Motor neuron (in vitro differentiated cells): ENCODE measurements around the gene EPHB3. TPM values are rescaled to one million over a fixed set of nuclear protein-coding genes. Genes with fewer than 3 reads are reported as not detected.

Experiments used
- ATAC-seq, 8 experiments: fragments of 200-7000 bp; cut with Tn5 transposase; replicated peaks in 6 of 8; 2 replicates each; pipeline ENCODE4 v1.8.0; 2021; ENCODE audit warnings: mild to moderate bottlenecking in 8 of 8, moderate library complexity in 8 of 8
- H3K27ac ChIP-seq, 2 donors: fragments of 250-450 bp; sonication (Bioruptor Pico); 2 replicates each; pipeline ENCODE4 v1.9.0; 2021; ENCODE audit warnings: antibody characterized with exemption in 2 of 2, mild to moderate bottlenecking in 2 of 2, moderate library complexity in 1 of 2
- H3K4me1 ChIP-seq, 2 donors: fragments of 250-450 bp; sonication (Bioruptor Pico); replicated peaks in 1 of 2; 2 replicates each; pipeline ENCODE4 v1.6.1; 2021; ENCODE audit warnings: antibody characterized with exemption in 2 of 2, mild to moderate bottlenecking in 2 of 2, moderate library complexity in 1 of 2
- H3K4me3 ChIP-seq, 5 donors: fragments of 250-450 bp; sonication (Bioruptor Pico); 2 replicates each; pipeline ENCODE4 v1.9.0; 2021; ENCODE audit warnings: antibody characterized with exemption in 5 of 5, mild to moderate bottlenecking in 5 of 5, moderate library complexity in 4 of 5
- WGBS, 10 experiments: fragments of 450-650 bp; shearing (Covaris generic); methylation state at CpG; one replicate each; pipeline ENCODE4 v1.0.0; 2022; 5-methylcytosine and 5-hydroxymethylcytosine counted together
- in situ Hi-C, 9 experiments: fragments of 400-800 bp; cut with MboI; loops; one replicate each; pipeline ENCODE4 v1.15.0; 2021; ENCODE audit warnings: low sequenced_read_pairs in 9 of 9, low pct_unique_long_range_greater_than_20kb in 2 of 9; ENCODE audit not compliant: unreplicated experiment in 9 of 9
- total RNA-seq, 8 experiments: library from RNA; unstranded; fragments of 300-600 nt; gene quantifications; 2 replicates each; pipeline versions ENCODE4 v1.2.3 to v1.2.4, GENCODE V29; 2022

The EPHB3 gene
- total RNA-seq, 8 experiments from 2014 or later: 2.3 to 40.3 (median 16.9) TPM

DNA sequence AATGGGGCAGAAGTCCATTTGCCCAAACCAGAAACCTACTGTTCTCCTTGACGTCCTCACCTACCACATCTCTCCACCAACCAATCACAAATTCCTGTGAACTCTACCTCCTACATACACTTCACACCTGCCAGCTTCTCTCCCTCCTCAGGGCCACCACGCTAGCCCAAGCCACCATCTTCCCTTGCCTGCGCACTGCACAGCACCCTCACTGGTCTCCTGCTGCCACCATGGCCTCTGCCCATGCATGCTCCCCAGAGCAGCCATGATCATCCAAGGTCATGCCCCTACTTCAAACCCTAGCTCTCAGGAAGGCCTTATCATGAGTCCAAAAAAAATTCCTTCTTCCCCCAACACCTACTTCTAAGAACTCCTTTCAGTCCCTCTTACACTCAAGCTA, 1.1 kb upstream of the EPHB3 start:
- H3K27ac ChIP-seq: no peak overlapping the region
- H3K4me3 ChIP-seq: no peak overlapping the region
- peaks cover 12 to 18% of the 10 kb centered on the region in 2 donors for H3K4me1 ChIP-seq
- WGBS, 10 experiments: 40 to 100% (median 80%) methylated on average over 1 to 3 of the region's 3 CpGs; no CpG with 5 or more reads in 4 of the 10 experiments
- in situ Hi-C loops: no loop called here
- ATAC-seq: no peak

DNA sequence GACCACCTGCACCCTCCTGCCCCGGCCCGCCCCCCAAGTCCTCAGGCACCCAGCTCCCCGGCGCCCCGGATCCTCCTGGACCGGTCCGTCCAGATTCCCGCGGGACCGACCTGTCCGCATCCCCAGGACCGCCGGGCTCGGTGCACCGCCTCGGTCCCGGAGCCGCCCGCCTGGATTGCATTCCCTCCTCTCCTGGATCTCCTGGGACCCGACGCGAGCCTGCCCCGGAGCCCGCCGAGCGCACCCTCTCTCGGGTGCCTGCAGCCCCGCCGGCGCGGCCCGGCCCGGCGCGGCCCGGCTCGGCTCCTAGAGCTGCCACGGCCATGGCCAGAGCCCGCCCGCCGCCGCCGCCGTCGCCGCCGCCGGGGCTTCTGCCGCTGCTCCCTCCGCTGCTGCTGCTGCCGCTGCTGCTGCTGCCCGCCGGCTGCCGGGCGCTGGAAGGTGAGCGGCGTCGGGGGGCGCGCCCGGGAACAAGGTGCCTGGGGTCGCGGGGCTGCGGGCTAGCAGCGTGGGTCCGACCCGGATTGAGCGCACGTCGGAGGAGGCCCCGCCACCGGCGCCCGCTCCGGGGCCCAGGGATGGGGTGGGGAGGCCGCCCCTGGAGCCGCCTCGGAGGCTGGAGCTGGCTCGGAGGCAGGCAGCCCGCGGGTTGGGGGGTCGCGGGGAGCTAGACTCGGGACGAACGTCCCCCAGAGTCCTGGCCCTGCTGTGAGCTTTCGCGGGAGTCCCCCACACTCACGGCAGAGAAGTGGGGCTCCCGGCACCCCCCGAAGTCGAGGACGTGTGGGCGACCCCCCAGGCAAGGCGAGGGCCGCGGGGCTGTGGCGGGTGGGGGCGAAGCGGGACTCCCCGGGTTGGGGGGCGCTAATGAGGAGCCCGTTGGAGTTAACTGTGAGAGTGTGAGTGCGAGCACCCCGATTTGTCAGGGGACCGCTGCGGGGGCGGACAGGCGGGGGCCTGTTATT, 610 bp downstream of the EPHB3 start:
- in situ Hi-C loops: no loop called here
- whole genome bisulfite sequencing, 10 experiments: 0% methylated on average over 1 of the region's 109 CpGs; no CpG with 5 or more reads in 9 of the 10 experiments
- peak in 7 of 8 experiments; percentile 1 to 20 (median 10) for ATAC-seq
- Histone ChIP-seq H3K4me3 (peak overlapping the region; percentile 55 to 79 (median 63)), H3K4me1 (peaks cover 29 to 35% of the 10 kb centered on the region in 2 donors), H3K27ac (peak overlapping the region; percentile 51)

DNA sequence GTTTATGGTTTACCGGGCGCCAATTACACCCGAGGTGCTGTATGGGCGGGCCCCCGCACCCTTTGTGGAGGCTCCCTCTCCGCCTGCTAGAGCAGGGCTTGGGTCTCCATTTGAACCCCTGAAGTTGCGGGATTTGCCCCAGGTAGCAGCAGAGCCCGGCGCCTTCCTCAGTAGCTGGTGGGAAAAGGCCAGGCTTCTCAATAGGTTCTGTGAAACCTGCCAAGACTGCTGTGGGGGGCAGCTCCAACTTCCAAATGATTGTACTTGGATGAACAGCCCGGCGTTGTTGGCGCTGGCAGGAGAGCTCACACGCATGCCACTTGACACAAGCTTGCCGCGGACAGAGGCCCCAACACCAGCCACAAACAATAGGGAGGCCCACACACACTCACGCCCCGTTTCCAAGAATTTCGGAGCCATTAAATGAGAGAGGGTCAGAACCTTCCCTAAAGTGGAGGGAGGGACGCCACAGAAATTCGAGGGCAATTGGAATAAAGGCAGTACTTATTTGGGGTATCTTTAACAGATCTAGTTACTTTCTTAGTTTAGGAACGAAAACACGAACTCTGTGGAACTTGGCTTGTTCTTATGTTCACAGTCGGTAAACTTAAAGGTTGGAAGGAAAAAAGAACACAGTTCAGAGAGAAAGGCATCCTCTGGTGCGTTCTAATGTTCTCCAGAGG, 1.4 kb downstream of the EPHB3 start:
- WGBS, 10 experiments: 0 to 60% (median 2%) methylated on average over 2 to 13 of the region's 24 CpGs; no CpG with 5 or more reads in 1 of the 10 experiments
- in situ Hi-C loops: no loop called here
- Histone ChIP-seq H3K4me1 (peaks cover 37 to 43% of the 10 kb centered on the region in 2 donors), H3K27ac (peak overlapping the region; percentile 51), H3K4me3 (peak overlapping the region; percentile 55 to 79 (median 63))
- no peak for ATAC-seq

DNA sequence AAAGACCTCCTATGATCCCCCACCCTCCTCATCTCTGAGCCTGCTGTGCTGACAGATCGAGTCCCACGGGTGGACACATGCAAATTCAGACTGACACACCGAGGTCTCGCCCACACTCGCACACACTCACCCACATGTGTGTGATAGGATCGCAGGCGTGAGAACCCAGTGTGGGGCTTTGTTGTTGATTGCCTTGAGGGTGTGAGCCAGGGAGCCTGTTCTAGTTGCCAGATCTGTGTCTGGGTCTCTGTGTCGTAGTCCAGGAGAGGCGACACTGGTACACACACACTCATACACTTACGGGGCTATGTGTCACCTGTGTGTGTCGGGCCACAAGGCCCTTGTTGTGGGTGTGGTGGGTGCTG, 2.0 kb downstream of the EPHB3 start:
- Histone ChIP-seq H3K4me3 (peak overlapping the region; percentile 55 to 79 (median 63)), H3K27ac (peak overlapping the region; percentile 51), H3K4me1 (peaks cover 42 to 48% of the 10 kb centered on the region in 2 donors)
- ATAC-seq: no peak
- 0 to 50% (median 0%) methylated on average over 1 to 6 of the region's 11 CpGs; no CpG with 5 or more reads in 3 of the 10 experiments for WGBS, 10 experiments
- in situ Hi-C loops: no loop called here

DNA sequence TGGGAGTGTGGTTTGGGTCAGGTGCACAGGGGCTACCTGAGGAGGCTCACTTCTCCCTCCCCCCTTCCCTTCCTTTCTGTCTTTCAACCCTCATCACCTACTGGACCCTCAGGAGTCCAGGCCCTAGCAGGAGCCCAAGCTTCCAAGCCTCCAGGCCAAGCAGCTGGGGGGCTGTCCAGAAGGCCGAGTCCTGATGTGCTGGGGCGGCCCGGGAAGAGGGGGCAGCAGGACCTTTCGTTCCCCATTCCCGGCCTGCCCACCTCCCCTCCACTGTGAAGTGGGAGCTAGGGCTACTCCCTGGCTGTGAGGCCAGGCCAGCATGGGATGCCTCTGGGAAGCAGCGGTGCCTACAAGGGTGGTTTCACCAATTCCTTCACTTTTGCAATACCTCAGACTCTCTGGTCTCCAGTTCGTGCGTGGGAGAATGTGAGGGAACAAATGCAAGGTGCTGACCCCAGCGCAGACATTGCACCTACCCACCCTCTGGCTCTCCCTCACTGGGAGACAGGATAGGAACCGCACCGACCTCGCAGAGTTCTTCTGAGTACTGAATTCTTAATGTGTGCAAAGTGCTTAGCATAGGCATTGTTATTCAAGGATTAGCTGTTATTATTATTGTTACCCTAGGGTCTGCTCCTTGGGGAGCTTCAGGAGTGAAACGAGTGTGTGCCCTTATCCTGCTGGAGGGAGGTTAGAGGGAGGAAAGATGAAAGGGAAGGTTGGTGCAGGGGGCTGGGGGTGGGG, 2.5 kb downstream of the EPHB3 start:
- Histone ChIP-seq H3K4me1 (peaks cover 43 to 46% of the 10 kb centered on the region in 2 donors), H3K4me3 (peak overlapping the region; percentile 55 to 79 (median 63)), H3K27ac (peak overlapping the region; percentile 51)
- no peak for ATAC-seq
- 0 to 25% (median 18%) methylated on average over 1 to 4 of the region's 13 CpGs; no CpG with 5 or more reads in 6 of the 10 experiments for WGBS, 10 experiments
- in situ Hi-C loops: no loop called here

DNA sequence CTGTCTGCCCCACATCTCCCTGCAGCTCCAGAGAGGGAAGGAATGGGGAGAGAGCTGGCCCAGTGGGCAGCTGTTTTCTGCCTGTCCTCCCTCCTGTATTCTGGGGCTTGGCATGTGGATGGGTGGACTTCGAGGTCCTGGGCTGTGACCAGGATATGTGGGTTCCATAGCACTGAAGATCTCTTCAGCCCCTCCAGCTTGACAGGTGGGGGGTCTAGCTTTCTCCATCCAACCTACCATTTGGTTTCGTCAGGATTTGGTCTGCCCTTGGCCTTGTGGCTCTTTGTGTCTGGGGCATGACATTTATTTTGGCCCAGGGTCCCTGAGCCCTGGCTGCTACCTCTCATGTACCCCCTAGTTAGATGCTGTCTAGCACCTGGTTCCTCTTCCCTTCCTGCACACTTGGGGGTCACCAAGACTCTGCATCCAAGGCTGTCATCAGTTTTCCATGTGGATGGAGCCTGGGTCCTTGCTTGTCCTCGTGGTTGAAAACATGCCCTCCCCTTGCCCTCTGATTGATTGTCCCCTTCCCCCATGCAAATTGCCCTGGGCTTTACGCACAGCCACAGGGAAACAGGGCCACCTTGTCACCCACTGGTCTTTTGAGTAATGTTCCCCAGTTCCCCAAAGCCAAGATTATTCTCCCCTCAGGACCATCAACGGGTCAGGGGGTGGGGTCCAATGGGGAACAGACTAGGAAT, 3.2 kb downstream of the EPHB3 start:
- 20 to 50% (median 40%) methylated on average over 1 to 2 of the region's 5 CpGs; no CpG with 5 or more reads in 6 of the 10 experiments for WGBS, 10 experiments
- peak overlapping the region; percentile 44 to 51 for H3K27ac ChIP-seq
- in situ Hi-C loops: no loop called here
- H3K4me1 ChIP-seq: peaks cover 47 to 52% of the 10 kb centered on the region in 2 donors
- peak overlapping the region; percentile 55 to 79 (median 63) for H3K4me3 ChIP-seq
- ATAC-seq: no peak

DNA sequence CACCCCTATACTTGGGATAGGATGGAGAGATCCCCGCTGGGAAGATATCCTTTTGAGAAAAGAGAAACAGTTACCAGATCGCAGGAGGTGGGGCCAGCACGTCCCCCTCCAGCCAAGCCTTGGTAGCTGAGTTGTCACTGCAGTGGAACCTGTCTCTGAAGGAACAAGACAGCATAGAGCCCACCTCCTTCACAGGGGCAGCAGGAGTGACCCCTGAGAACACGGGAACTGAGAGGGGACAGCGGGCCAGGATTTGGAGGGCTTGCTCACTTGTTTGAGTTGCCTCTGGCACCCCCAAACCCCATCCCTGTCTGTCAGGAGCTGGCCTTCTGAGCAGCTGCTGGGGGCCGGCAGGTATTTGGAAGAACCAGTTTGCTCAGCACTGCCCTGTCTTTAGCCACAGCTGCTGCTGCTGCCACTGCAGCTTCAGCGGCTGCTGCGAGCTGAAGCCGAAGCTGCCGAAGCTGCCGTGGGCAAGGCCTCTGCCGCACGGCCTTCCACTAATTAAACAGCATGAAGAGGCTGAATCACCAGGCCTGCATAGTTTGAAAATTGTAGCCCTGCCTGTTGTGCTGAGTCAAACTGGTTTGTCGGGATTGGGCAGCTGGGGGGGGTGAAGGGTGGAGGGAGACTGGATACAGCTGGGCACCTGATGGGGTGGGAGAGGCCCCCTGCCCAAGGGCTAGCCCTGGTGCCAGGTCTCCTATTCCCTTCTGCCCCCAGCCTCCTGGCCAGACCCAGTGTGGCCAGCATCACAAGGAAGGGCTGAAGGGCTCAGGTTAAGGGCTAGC, 4.0 kb downstream of the EPHB3 start:
- peaks cover 55 to 60% of the 10 kb centered on the region in 2 donors for H3K4me1 ChIP-seq
- peak overlapping the region; percentile 44 to 51 for H3K27ac ChIP-seq
- peak overlapping the region; percentile 18 to 79 (median 22) for H3K4me3 ChIP-seq
- ATAC-seq: peak in 2 of 8 experiments; percentile 8 to 12
- in situ Hi-C loops: no loop called here
- 0 to 20% (median 0%) methylated on average over 2 of the region's 14 CpGs; no CpG with 5 or more reads in 7 of the 10 experiments for WGBS, 10 experiments

DNA sequence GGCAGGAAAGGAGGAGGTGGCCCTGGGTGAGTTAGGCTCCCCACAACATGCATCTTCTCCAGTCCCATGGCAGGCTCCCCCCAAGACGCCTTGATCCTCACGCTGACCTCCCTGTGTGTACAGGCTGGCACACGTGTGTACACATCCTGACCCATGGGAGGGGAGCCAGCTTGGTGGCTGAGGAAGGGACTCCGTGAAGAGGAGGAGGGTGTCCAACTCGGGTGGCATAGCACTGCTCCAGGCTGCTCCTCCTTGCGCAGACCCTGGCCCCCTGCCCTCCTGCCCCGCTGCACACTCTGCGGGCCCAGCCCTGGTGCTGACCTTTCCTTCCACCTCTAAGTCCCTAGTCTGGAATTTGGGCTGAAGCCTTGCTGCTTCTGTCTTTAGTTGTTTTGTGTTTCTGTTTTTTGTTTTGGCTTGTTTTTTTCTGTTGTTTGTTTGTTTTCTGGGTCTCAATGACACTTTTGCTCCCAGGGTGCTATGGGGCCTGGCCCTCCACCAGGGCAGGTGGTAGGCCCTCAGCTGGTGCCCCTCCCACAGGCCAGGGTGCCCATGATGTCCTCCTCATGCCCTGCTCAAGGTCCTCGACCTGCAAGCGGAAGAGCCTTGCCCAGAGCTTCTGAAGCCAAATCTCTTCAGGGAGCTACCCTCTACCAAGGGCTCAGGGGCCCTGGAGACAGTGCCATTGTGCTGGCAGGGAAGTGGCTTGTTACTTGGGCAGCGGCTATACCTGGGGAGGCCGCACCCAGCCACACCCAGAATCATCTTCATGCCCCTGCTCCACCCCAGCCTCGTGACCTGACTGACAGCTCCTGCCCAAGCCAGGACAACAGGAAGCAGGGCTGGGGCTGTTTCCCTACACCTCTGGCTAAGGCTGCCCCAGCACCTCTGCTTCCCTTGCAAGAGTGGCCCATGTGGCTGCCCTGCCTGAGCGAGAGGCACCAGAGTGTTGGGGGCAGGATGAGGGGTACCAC, 5.1 kb downstream of the EPHB3 start:
- Histone ChIP-seq H3K27ac (peak overlapping the region in 1 of 2 donors; percentile 93), H3K4me1 (peaks cover 61% of the 10 kb centered on the region in 2 donors), H3K4me3 (no peak overlapping the region)
- WGBS, 10 experiments: 0 to 87% (median 34%) methylated on average over 1 to 8 of the region's 14 CpGs; no CpG with 5 or more reads in 6 of the 10 experiments
- in situ Hi-C loops: no loop called here
- no peak for ATAC-seq

DNA sequence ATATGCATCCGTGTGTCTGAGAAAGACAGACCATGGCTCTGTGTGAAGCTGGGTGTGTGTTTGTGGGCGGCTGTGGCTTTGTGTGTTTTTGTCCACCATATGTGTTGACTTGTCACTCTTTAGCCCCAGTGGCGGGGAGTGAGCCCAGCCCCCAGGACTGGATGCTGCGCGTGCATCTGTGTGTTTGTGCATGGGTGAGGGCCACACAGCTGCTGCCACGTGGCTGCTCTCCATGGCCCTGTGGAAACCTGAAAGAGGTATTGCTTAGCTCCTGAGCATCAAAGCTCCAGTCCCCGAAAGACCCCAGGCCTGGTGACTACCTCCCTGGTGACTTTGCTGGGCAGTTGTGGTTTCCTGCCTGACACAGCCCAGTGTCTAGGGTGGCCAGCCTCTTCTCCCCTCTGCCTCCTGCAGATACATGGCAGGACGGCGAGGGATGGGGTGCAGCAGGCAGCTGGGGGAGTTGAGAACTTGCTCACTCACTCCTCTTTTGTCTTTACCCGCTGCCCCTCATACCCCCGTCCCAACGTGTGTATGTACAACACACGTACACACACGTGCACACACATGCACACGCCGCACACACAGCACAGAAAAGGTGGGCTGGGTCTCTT, 6.5 kb downstream of the EPHB3 start:
- H3K27ac ChIP-seq: peak overlapping the region; percentile 87 to 93
- in situ Hi-C loops: no loop called here
- peak in 5 of 8 experiments; percentile 3 to 11 (median 6) for ATAC-seq
- H3K4me1 ChIP-seq: peaks cover 61% of the 10 kb centered on the region in 2 donors
- 0 to 52% (median 27%) methylated on average over 1 to 11 of the region's 16 CpGs; no CpG with 5 or more reads in 5 of the 10 experiments for WGBS, 10 experiments
- peak overlapping the region; percentile 35 to 61 (median 45) for H3K4me3 ChIP-seq

DNA sequence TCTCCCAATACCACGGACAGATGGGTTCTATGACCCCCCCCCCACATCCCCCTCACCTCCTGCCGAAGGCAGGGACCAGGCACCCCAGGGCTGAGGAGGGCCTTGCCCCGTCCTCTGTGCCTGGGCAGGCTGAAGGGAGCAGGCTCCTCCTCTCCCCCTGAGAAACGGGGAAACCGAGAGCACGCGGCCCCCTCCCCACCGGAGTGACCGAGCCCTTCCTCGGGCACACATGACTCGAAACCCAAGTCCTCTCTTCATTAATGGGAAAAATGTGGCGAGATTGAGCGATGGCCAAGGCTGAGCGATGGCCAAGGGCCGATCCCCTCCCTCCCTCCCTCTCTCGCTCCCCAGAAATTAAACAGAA, 7.0 kb downstream of the EPHB3 start:
- Histone ChIP-seq H3K4me1 (peaks cover 61 to 63% of the 10 kb centered on the region in 2 donors), H3K4me3 (peak overlapping the region; percentile 35 to 61 (median 45)), H3K27ac (peak overlapping the region; percentile 87 to 93)
- peak in 4 of 8 experiments; percentile 2 to 49 (median 18) for ATAC-seq
- no CpG with 5 or more reads among the region's 16 CpGs for WGBS, 10 experiments
- in situ Hi-C loops: no loop called here
